Upper lobe of left lung (tissue), 6 donors: Measurements from ENCODE around the gene ERN1. TPM values are rescaled to one million over a fixed set of nuclear protein-coding genes. Genes with fewer than 3 reads are reported as not detected.
A peak's percentile ranks its signal among the peaks of the same experiment; 100 is the strongest.

Experiments used
- ATAC-seq, 2 donors: fragments of 200-7000 bp; cut with Tn5 transposase; one replicate each; pipeline ENCODE4 v1.9.1; 2022; ENCODE audit warnings: mild to moderate bottlenecking in 2 of 2, moderate library complexity in 2 of 2; ENCODE audit not compliant: low FRiP score in 2 of 2
- DNase-seq, 2 donors: peaks; one replicate each; pipeline ENCODE4 v3.0.0-alpha.2; 2019 to 2020
- H3K27ac ChIP-seq, 4 donors: fragments of 200-600 bp; sonication (generic); one replicate each; pipeline ENCODE4 v1.5.1; 2016 to 2019
- H3K27me3 ChIP-seq, 4 donors: fragments of 200-600 bp; sonication (generic); one replicate each; pipeline ENCODE4 v1.5.1; 2017 to 2019
- H3K36me3 ChIP-seq, 4 donors: fragments of 200-600 bp; sonication (generic); one replicate each; pipeline ENCODE4 v1.5.1; 2016 to 2019
- H3K4me1 ChIP-seq, 4 donors: fragments of 200-600 bp; sonication (generic); one replicate each; pipeline ENCODE4 v1.5.1; 2018 to 2019
- H3K4me3 ChIP-seq, 4 donors: fragments of 200-600 bp; sonication (generic); one replicate each; pipeline ENCODE4 v1.5.1; 2017 to 2019; ENCODE audit warnings: mild to moderate bottlenecking in 2 of 4, moderate library complexity in 1 of 4
- H3K9me3 ChIP-seq, 4 donors: fragments of 200-600 bp; sonication (generic); one replicate each; pipeline ENCODE4 v1.5.1; 2018 to 2019
- CTCF ChIP-seq, 6 experiments: fragments of 450-650 bp in 4 of 6; fragments of 200-600 bp in 2 of 6; sonication (generic) in 2 of 6; IDR thresholded peaks; one replicate each; pipeline ENCODE4 v1.5.1; 2016 to 2019; ENCODE audit warnings: antibody characterized with exemption in 6 of 6
- EP300 ChIP-seq, 4 donors: sonication (generic); formaldehyde crosslinking; IDR thresholded peaks; one replicate each; pipeline ENCODE4 v1.5.1; 2017; ENCODE audit warnings: antibody characterized with exemption in 4 of 4, control low read depth in 2 of 4
- POLR2A ChIP-seq, 4 donors: fragments of 450-650 bp; IDR thresholded peaks; one replicate each; pipeline ENCODE4 v1.5.1; 2016 to 2017; ENCODE audit warnings: antibody characterized with exemption in 4 of 4, mild to moderate bottlenecking in 2 of 4
- POLR2AphosphoS5 ChIP-seq, 2 donors: sonication (generic); formaldehyde crosslinking; IDR thresholded peaks; one replicate each; pipeline ENCODE4 v1.5.1; 2017; ENCODE audit warnings: antibody characterized with exemption in 2 of 2
- WGBS, 2 donors: methylation state at CpG; one replicate each; pipeline ENCODE4 v1.1.5; 2017 to 2018; 5-methylcytosine and 5-hydroxymethylcytosine counted together
- total RNA-seq, 6 donors: library from RNA; depleted of rRNA in 4 of 6; stranded (reverse); fragments of >200 nt in 4 of 6; gene quantifications; one replicate each; pipeline versions ENCODE4 v1.1.0 to v1.2.1, GENCODE V29; 2016 to 2021
- donor health status: DM: no; HTN: no; CAD: no; lungs with moderate emphysema.
- donor health status: DM: no; HTN: yes; CAD: no; lungs with severe emphysema.

Gene ERN1
- total RNA-seq, 6 donors from 2014 or later = 32.8 to 65.0 (median 41.9) TPM

- DNase-seq = peak in 1 of 2 donors; percentile 43
- no peaks in the 10 kb centered on the region for H3K27me3 ChIP-seq
- peaks cover 33 to 85% (median 71%) of the 10 kb centered on the region in 4 donors for H3K36me3 ChIP-seq
- TF ChIP-seq POLR2A (IDR thresholded peaks at IDR 0.05) = no peak
- TF ChIP-seq CTCF (IDR thresholded peaks at IDR 0.05) = no peak
- TF ChIP-seq EP300 (IDR thresholded peaks at IDR 0.05) = no peak
- TF ChIP-seq POLR2AphosphoS5 (IDR thresholded peaks at IDR 0.05) = no peak
- H3K9me3 ChIP-seq = no peaks in the 10 kb centered on the region
- 83 to 91% methylated on average over 12 of the region's 12 CpGs for WGBS, 2 donors
- H3K27ac ChIP-seq = no peak overlapping the region
- H3K4me3 ChIP-seq = no peak overlapping the region
- no peaks in the 10 kb centered on the region for H3K4me1 ChIP-seq
- ATAC-seq = peak in 1 of 2 donors; percentile 44
These were observed 87.1 kb downstream of the ERN1 start for GRCh38 chr17:64042700-64043485.

- ATAC-seq (no peak), DNase-seq (no peak)
These were observed 88.0 kb downstream of the ERN1 start for GRCh38 chr17:64041912-64042311.

GRCh38 chr17:64040206-64040605 is 89.7 kb downstream of the ERN1 start:
- TF ChIP-seq EP300 (IDR thresholded peaks at IDR 0.05) (no peak), POLR2AphosphoS5 (IDR thresholded peaks at IDR 0.05) (no peak), POLR2A (IDR thresholded peaks at IDR 0.05) (no peak), CTCF (IDR thresholded peaks at IDR 0.05) (no peak)
- no peaks in the 10 kb centered on the region for H3K9me3 ChIP-seq
- ATAC-seq = no peak
- no peaks in the 10 kb centered on the region for H3K27me3 ChIP-seq
- DNase-seq = no peak
- H3K36me3 ChIP-seq = peaks cover 16 to 58% (median 45%) of the 10 kb centered on the region in 4 donors
- H3K27ac ChIP-seq = no peak overlapping the region
- no peak overlapping the region for H3K4me3 ChIP-seq
- no peaks in the 10 kb centered on the region for H3K4me1 ChIP-seq
- WGBS, 2 donors = 69 to 72% methylated on average over 6 of the region's 6 CpGs

More at GRCh38 chr17:64041912-64042311, 88.0 kb downstream of the ERN1 start:
- WGBS, 2 donors = 68 to 73% methylated on average over 10 to 11 of the region's 11 CpGs
- Histone ChIP-seq H3K27ac (no peak overlapping the region), H3K9me3 (no peaks in the 10 kb centered on the region), H3K36me3 (peaks cover 33 to 75% (median 62%) of the 10 kb centered on the region in 4 donors), H3K27me3 (no peaks in the 10 kb centered on the region), H3K4me3 (no peak overlapping the region), H3K4me1 (no peaks in the 10 kb centered on the region)
- TF ChIP-seq EP300 (IDR thresholded peaks at IDR 0.05) = no peak
- TF ChIP-seq CTCF (IDR thresholded peaks at IDR 0.05) = no peak
- TF ChIP-seq POLR2AphosphoS5 (IDR thresholded peaks at IDR 0.05) = no peak
- no peak for TF ChIP-seq POLR2A (IDR thresholded peaks at IDR 0.05)

- no peak for TF ChIP-seq POLR2A (IDR thresholded peaks at IDR 0.05)
- no peak for TF ChIP-seq EP300 (IDR thresholded peaks at IDR 0.05)
- TF ChIP-seq POLR2AphosphoS5 (IDR thresholded peaks at IDR 0.05) = no peak
- no peak for TF ChIP-seq CTCF (IDR thresholded peaks at IDR 0.05)
- WGBS, 2 donors = 93 to 97% methylated on average over 3 of the region's 3 CpGs
- ATAC-seq = no peak
These were observed 90.9 kb downstream of the ERN1 start for GRCh38 chr17:64039106-64039400.

More at GRCh38 chr17:64039106-64039400, 90.9 kb downstream of the ERN1 start:
- no peak overlapping the region for H3K27ac ChIP-seq
- H3K4me1 ChIP-seq = no peaks in the 10 kb centered on the region
- H3K27me3 ChIP-seq = no peaks in the 10 kb centered on the region
- no peak for DNase-seq
- H3K9me3 ChIP-seq = no peaks in the 10 kb centered on the region
- no peak overlapping the region for H3K4me3 ChIP-seq
- H3K36me3 ChIP-seq = peaks cover 5 to 47% (median 33%) of the 10 kb centered on the region in 4 donors
